Measurements from ENCODE around the gene SCAI. TPM values are rescaled to one million over a fixed set of nuclear protein-coding genes. Genes with fewer than 3 reads are reported as not detected.

Gene SCAI
- total and polyA plus RNA-seq, 4 donors = 1.4 to 39.9 (median 8.0) TPM

DNA sequence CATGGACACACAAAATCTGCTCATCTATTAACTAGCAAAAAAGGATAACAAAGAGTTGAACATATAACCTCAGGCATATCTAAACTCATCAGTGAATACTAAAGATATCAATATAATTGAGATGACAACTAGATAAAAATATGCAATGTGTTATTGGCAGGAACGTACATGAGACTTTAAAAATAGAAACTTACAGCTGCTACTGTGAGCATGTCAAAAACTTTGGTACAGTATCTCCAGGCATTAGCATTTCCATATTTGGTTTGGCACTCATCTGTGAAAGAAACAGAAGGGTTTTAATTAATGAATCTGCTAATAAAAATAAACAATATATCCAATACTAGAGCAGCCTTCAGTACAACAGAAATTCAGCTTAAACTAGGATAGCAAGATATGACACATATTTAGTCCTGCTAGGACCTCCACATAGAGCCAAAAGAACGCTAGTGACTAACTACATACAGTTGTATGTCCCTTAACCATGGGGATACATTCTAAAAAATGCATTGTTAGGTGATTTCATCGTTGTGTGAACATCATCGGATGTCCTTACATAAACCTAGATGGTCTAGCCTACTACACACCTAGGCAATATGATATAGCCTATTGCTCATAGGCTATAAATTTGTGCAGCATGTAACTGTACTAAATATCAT, 10.5 kb upstream of the SCAI start:
- no peaks in the 10 kb centered on the region for H3K4me1 ChIP-seq (ENCODE audit: control insufficient read depth in 5 of 5, insufficient read depth in 5 of 5, low read length in 5 of 5)
- WGBS, 2 donors = 89 to 91% methylated on average over 4 of the region's 4 CpGs
- TF ChIP-seq, protein P1, sequence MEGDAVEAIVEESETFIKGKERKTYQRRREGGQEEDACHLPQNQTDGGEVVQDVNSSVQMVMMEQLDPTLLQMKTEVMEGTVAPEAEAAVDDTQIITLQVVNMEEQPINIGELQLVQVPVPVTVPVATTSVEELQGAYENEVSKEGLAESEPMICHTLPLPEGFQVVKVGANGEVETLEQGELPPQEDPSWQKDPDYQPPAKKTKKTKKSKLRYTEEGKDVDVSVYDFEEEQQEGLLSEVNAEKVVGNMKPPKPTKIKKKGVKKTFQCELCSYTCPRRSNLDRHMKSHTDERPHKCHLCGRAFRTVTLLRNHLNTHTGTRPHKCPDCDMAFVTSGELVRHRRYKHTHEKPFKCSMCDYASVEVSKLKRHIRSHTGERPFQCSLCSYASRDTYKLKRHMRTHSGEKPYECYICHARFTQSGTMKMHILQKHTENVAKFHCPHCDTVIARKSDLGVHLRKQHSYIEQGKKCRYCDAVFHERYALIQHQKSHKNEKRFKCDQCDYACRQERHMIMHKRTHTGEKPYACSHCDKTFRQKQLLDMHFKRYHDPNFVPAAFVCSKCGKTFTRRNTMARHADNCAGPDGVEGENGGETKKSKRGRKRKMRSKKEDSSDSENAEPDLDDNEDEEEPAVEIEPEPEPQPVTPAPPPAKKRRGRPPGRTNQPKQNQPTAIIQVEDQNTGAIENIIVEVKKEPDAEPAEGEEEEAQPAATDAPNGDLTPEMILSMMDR (IDR thresholded peaks at IDR 0.05; ENCODE audit: control extremely low read depth, extremely low read depth) = no peak
- peaks cover 21 to 34% (median 25%) of the 10 kb centered on the region in 4 donors for H3K36me3 ChIP-seq (ENCODE audit: control insufficient read depth in 4 of 4, insufficient read depth in 4 of 4, low read length in 4 of 4)
- no peak for DNase-seq
- no peaks in the 10 kb centered on the region for H3K9me3 ChIP-seq (ENCODE audit: control insufficient read depth in 4 of 4, insufficient read depth in 3 of 4, low read length in 3 of 4)
- ATAC-seq (ENCODE audit: insufficient read depth, low FRiP score) = no peak
- H3K27ac ChIP-seq (ENCODE audit: low read depth in 1 of 2, low read length in 1 of 2) = no peak overlapping the region
- no peak overlapping the region for H3K4me3 ChIP-seq
- H3K9ac ChIP-seq (ENCODE audit: insufficient read depth in 1 of 2, low read length in 2 of 2) = no peak overlapping the region
- no peaks in the 10 kb centered on the region for H3K27me3 ChIP-seq (ENCODE audit: control insufficient read depth in 3 of 3, insufficient read depth in 3 of 3, low read length in 2 of 3)

DNA sequence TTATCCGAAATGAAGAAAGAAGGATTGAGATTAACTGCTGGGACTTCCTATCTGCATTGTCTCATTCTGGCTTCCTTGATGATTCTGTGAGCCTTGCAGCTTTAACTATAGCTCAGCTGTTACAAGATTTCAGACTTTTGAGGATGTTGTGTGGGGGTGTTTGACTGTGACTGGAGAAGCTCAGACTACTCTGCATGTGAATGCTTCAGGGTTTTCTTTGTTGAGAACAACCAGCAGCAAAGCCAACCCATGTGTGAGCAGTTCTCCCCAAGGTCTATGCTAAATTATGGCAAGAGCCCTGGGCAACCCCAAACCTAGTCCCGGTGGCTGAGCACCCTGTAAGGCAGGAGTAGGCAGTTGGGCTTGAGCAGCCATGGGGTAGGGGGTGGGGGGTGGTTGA, 8.4 kb upstream of the SCAI start:
- H3K4me1 ChIP-seq (ENCODE audit: control insufficient read depth in 5 of 5, insufficient read depth in 5 of 5, low read length in 5 of 5) = no peaks in the 10 kb centered on the region
- 94 to 98% methylated on average over 2 of the region's 2 CpGs for WGBS, 2 donors
- no peak overlapping the region for H3K9ac ChIP-seq (ENCODE audit: insufficient read depth in 1 of 2, low read length in 2 of 2)
- H3K36me3 ChIP-seq (ENCODE audit: control insufficient read depth in 4 of 4, insufficient read depth in 4 of 4, low read length in 4 of 4) = peaks cover 20 to 34% (median 23%) of the 10 kb centered on the region in 4 donors
- no peak overlapping the region for H3K4me3 ChIP-seq
- H3K27ac ChIP-seq (ENCODE audit: low read depth in 1 of 2, low read length in 1 of 2) = no peak overlapping the region
- TF ChIP-seq, protein P1 (IDR thresholded peaks at IDR 0.05; ENCODE audit: control extremely low read depth, extremely low read depth) = no peak
- no peaks in the 10 kb centered on the region for H3K9me3 ChIP-seq (ENCODE audit: control insufficient read depth in 4 of 4, insufficient read depth in 3 of 4, low read length in 3 of 4)
- H3K27me3 ChIP-seq (ENCODE audit: control insufficient read depth in 3 of 3, insufficient read depth in 3 of 3, low read length in 2 of 3) = no peaks in the 10 kb centered on the region
- DNase-seq = no peak
- no peak for ATAC-seq (ENCODE audit: insufficient read depth, low FRiP score)

DNA sequence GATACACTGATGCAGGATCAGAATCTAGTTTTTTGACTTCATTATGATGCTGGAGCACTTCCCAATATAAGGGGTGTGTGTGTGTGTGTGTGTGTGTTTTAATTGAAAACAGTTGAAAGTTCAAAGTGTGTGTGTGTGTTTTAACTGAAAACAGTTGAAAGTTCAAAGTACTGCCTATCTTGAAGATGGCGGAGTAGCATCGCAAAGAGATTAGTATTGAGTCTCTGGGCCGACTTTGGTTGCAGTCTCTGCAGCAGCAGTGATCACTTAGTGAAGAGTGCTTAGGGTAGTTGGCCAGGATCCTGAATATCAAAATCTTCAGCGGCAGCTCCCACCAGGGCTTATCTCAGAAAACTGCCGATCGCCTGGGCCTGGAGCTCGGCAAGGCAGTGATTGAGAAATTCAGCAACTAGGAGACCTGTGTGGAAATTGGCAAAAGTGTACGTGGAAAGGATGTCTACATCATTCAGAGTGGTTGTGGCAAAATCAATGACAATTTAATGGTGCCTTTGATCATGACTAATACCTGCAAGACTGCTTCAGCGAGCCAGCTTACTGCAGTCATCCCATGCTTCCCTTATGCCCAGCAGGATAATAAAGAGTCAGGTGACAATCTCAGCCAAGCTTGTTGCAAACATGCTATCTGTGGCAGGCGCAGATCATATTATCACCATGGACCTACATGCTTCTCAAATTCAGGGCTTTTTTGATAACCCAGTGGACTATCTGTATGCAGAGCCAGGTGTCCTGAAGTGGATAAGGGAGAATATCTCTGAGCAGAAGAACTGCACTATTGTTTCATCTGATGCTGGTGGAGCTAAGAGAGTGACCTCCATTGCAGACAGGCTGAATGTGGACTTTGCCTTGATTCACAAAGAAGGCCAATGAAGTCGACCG, 7.3 kb upstream of the SCAI start:
- H3K9me3 ChIP-seq (ENCODE audit: control insufficient read depth in 4 of 4, insufficient read depth in 3 of 4, low read length in 3 of 4) = no peaks in the 10 kb centered on the region
- H3K4me3 ChIP-seq = no peak overlapping the region
- ATAC-seq (ENCODE audit: insufficient read depth, low FRiP score) (no peak), DNase-seq (no peak)
- H3K27ac ChIP-seq (ENCODE audit: low read depth in 1 of 2, low read length in 1 of 2) = no peak overlapping the region
- H3K27me3 ChIP-seq (ENCODE audit: control insufficient read depth in 3 of 3, insufficient read depth in 3 of 3, low read length in 2 of 3) = no peaks in the 10 kb centered on the region
- peaks cover 0 to 3% (median 0%) of the 10 kb centered on the region in 5 donors for H3K4me1 ChIP-seq (ENCODE audit: control insufficient read depth in 5 of 5, insufficient read depth in 5 of 5, low read length in 5 of 5)
- no peak overlapping the region for H3K9ac ChIP-seq (ENCODE audit: insufficient read depth in 1 of 2, low read length in 2 of 2)
- H3K36me3 ChIP-seq (ENCODE audit: control insufficient read depth in 4 of 4, insufficient read depth in 4 of 4, low read length in 4 of 4) = peaks cover 20 to 34% (median 23%) of the 10 kb centered on the region in 4 donors
- 88 to 90% methylated on average over 12 of the region's 12 CpGs for WGBS, 2 donors
- TF ChIP-seq, protein P1 (IDR thresholded peaks at IDR 0.05; ENCODE audit: control extremely low read depth, extremely low read depth) = no peak
